ENCODE results near the gene NUP188.

The NUP188 gene, protein sequence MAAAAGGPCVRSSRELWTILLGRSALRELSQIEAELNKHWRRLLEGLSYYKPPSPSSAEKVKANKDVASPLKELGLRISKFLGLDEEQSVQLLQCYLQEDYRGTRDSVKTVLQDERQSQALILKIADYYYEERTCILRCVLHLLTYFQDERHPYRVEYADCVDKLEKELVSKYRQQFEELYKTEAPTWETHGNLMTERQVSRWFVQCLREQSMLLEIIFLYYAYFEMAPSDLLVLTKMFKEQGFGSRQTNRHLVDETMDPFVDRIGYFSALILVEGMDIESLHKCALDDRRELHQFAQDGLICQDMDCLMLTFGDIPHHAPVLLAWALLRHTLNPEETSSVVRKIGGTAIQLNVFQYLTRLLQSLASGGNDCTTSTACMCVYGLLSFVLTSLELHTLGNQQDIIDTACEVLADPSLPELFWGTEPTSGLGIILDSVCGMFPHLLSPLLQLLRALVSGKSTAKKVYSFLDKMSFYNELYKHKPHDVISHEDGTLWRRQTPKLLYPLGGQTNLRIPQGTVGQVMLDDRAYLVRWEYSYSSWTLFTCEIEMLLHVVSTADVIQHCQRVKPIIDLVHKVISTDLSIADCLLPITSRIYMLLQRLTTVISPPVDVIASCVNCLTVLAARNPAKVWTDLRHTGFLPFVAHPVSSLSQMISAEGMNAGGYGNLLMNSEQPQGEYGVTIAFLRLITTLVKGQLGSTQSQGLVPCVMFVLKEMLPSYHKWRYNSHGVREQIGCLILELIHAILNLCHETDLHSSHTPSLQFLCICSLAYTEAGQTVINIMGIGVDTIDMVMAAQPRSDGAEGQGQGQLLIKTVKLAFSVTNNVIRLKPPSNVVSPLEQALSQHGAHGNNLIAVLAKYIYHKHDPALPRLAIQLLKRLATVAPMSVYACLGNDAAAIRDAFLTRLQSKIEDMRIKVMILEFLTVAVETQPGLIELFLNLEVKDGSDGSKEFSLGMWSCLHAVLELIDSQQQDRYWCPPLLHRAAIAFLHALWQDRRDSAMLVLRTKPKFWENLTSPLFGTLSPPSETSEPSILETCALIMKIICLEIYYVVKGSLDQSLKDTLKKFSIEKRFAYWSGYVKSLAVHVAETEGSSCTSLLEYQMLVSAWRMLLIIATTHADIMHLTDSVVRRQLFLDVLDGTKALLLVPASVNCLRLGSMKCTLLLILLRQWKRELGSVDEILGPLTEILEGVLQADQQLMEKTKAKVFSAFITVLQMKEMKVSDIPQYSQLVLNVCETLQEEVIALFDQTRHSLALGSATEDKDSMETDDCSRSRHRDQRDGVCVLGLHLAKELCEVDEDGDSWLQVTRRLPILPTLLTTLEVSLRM (N-terminal part only)

DNA sequence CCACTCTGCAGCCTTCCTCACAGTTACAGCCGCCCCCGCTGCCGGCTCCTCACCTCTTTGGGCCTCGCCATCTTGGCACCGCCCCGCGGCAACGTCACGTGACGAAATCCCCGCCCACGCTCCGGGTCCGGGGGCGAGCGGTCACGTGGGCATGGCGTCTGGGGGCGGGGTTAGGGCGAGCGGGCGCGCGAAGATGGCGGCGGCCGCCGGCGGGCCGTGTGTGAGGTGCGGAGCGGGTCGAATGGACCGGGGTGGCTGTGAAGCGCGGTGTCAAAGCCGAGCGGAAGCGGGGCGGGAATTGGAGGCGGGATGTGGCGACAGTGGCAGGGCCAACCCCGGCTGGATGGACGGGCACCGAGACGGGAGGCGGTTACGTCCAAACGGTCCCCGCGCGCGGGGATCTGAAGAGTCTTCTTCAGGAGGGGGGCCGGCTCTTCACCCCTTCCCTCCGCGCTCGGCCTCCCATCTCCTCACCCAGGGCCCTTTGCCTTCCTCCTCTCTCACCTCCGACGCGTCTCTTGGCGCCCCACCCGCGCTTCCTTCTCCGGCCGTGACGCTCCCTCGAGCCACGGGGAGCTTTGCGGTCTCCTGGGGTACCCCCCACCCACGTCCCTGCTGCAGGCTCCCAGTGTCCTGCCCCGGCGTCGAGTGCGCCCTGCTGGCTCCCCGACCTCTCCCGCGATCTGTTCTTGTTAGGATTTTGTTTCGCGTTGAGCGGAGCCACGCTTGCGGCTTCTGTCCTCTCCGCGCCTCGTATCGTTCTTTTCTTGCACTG lies at the start of gene NUP188, which contains the start of gene DOLK:
Gene NUP188, plus strand, starts transcription at position 173 of the 775 bp plus-strand sequence. Its CDS starts 21 bp downstream, at position 194.
Gene DOLK, minus strand, starts transcription at position 77 of the 775 bp plus-strand sequence. CDS start 300 bp downstream, outside the sequence.
- peak; percentile 100 for DNase-seq (ENCODE audit: low spot score)

DNA sequence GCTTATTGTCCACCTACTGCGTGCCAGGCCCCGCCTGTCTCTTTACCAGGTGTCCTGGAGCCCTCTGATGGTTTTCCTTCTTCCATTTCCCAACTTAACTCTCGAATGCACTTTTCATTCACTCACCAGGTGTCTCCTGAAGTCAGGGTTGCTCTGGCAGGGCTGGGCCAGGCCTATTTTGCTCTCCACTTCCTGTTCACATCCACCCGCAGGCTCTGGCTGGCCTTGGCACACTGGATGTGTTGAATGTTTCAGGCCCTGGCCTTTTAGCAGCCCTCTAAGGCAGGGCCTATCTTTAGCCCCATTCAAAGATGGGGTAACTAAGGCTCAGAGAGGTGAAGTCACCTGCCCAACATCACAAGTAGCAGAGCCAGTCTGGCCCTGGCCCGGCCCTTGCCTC lies 49.1 kb upstream of the NUP188 start:
- no peak for DNase-seq (ENCODE audit: low spot score)

DNA sequence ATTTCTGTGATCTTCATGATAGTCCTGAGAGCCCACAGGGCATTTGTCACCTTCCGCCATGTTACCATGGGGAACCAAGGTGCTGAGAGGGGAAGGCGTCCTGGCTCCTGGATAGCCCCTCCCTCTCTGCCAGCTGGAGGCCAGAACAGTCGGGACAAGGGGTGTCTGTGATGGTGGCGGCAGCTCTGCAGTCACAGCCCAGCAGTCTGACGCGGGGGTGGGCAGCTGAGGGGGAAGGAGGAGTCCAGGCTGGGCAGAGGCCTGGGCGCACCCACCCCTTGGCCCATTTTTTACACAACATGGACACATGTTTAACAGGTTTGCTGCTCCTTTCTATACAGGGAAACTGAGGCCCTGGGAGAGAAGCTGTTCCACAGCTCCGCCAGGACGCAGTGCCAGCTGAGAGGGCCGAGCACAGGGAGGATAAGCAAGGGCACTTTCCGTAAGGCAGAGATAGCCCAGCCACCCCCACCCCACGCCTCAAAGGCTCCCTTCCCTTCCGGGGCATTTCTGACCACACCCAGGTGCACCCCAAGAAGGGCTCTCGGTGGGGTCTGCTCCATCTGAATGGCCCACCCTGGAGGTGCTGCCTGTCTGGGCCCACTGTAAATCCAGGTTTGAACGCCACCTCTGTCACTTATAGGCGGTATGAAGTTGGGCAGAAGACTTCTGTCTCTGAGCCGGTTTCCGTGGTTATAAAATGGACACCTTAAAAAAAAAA lies 48.5 kb upstream of the NUP188 start:
- no peak for DNase-seq (ENCODE audit: low spot score)

DNA sequence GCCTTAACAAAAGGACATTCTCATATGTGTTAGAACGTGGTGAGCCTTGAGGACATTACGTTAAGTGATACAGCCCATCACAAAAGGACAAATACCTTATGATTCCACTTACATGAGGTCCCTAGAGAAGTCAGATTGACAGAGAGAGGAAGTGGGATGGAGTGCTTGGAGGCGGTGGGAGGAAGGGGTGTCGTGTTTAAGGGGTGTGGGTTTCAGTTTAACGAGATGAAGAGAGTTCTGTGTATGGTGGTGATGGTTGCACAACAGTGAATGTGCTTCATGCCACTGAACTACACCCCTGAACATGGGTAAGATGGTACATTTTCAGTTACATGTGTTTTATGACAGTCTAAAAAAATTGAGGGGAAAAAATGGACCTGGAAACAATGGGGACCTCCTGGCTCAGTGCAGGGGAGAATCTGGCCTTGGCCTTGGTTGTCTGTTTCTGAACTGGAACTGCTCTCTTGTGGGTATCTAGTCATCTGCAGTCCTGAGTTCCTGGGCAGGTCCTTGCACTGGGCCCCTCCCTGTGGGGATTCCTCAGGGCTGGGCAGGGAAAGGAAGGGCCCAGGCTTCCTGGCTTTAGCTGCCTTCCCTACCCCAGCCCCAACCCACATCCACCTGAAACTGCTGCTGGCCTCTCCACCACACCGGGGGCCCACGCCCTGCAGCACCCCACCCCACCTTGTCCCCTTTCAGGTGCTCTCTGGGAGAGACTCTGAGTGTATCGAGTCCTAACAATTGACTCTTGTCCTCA lies 47.8 kb upstream of the NUP188 start:
- DNase-seq (ENCODE audit: low spot score): peak; percentile 31

DNA sequence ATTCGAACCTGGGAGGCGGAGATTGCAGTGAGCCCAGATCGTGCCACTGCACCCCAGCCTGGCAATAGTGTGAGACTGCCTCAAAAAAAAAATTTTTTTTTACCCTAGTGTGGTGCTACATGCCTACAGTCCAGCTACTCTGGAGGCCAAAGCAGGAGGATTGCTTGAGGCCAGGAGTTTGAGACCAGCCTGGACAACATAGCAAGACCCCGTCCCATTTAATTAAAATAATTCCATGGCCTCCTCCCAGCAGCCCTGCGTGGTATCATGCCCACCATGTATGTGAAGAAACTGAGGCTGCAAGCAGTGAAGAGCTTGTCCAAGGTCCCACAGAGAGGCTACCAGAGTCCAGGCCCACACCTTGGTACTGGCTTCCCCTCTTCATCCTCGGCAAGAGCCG lies 46.1 kb upstream of the NUP188 start:
- DNase-seq (ENCODE audit: low spot score): no peak

DNA sequence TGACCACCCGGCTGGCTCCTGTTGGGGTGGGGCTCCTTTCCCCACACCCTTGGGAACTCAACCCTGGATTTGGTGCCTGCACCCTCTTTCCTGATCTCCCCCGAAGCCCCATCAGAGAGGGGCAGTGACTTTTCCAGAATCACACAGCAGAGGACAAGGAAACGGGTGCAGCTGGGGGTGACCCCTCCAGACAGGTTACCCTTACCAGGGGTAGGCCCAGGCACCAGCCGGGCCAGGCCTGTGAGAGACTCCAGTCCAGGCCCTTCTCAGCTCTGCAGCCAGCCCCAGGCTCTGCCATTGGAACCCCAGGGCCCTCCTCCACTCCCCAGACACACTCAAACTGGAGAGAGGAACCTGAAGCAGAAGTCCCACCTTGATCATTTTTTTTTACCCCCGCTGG lies 45.7 kb upstream of the NUP188 start:
- no peak for DNase-seq (ENCODE audit: low spot score)

DNA sequence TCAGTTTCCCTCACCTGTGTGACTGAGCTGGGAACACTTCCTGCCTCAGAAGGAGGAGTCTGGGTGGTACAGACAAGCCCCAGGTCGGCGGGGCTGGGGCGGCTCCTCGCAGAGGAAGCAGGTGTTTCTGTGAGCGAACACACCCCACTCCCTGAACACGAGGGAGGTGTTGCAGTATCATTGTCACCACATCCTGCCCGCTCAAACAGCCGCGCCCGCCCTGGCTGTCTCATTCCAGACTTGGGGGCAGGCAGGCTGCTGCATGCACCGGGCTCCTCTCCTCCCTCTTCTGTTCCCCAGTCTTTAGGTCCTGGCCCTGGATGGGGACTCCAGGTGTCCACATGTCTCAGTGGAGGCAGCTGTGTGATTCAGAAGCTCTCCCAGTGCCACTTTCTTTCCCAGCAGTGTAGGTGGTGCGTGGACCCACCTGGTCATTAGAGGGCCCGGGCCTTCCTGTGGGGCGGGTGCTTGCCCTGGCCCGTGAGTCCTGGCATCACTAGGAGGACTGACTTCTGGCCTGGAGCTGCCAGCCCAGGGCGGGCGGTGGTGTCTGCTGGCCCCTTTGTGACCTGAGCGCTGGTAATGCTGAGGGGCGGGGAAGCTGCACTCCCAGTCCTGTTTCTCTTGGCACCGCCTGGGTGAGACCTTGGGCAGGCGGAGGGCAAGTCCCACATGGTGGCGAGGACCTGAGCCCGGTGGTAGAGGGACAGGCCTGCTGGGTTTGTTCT lies 45.0 kb upstream of the NUP188 start:
- no peak for DNase-seq (ENCODE audit: low spot score)

DNA sequence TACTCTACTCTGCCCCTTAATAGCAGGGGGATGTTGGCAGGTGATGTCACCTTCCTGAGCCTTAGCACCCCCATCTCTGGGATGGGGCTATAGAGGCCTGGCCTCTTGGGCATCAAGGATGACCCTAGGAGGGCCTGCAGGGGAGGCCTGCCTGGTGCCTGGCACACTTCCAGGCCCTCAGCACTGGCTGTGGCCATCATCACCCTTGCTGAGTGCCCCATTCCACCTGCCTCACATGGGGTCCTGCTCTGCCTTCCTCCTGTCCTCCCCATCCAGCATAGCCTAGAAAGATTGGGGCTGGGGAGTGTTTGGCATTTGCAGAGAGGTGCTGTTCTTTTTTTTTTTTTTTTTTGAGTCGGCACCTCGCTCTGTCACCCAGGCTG lies 44.4 kb upstream of the NUP188 start:
- no peak for DNase-seq (ENCODE audit: low spot score)

DNA sequence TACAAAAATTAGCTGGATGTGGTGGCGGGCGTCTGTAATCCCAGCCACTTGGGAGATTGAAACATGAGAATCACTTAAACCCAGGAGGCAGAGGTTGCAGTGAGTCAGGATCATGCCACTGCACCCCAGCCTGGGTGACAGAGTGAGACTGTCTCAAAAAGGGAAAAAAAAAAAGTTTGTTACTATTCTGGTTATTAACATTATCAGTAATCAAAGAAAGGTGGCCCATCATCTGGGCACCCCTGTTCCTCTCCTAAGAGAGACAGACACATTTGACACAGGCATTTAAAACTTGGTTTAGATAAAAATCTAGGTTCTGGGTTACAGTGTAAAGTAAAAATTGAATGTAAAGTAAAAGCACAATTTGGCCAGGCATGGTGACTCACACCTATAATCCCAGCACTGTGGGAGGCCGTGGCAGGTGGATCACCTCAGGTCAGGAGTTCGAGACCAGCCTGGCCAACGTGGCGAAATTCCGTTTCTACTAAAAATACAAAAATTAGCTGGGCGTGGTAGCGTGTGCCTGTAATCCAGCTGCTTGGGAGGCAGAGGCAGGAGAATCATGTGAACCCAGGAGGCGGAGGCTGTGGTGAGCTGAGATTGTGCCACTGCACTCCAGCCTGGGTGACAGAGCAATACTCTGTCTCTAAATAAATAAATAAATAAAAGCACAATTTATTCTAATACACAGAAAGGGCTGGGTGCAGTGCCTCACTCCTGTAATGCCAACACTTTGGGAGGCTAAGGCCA lies 43.5 kb upstream of the NUP188 start:
- no peak for DNase-seq (ENCODE audit: low spot score)

DNA sequence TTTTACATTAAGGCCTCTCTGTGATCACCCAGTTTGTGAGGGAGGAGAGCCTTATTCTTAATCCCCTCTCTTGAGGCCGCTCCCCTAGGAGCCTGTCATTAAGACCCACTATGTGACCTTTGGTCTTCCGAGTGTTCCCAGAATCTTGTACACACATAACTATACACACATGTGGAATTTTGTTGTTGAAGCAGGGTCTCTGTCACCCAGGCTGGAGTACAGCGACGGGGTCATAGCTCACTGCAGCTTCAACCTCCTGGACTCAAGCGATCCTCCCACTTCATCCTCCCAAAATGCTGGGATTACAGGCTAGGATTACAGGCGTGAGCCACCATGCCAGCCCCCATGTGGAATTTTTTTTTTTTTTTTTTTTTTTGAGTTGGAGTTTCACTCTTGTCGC lies 41.5 kb upstream of the NUP188 start:
- DNase-seq (ENCODE audit: low spot score): no peak

DNA sequence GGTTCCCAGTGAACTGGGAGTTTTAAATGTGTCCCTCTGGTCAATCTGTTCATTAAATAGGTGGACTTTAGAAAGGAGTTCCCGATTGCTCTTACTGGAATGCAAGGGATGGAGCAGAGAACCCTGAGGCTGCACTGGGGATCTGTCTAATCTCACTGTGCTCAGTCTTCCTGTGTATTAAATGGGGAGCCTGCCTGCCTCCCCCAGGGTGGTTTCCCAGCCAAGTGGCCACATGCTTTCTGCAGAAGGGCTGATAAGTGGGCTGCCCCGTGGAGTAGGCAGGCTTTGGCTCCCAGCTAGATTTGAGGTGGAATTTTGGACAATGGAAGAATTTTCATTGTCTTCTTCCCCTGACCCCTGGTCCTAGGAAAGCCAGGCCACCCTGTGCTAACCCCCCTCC lies 40.8 kb upstream of the NUP188 start:
- DNase-seq (ENCODE audit: low spot score): no peak

DNA sequence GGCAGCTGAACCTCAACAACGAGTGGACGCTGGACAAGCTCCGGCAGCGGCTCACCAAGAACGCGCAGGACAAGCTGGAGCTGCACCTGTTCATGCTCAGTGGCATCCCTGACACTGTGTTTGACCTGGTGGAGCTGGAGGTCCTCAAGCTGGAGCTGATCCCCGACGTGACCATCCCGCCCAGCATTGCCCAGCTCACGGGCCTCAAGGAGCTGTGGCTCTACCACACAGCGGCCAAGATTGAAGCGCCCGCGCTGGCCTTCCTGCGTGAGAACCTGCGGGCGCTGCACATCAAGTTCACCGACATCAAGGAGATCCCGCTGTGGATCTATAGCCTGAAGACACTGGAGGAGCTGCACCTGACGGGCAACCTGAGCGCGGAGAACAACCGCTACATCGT lies 39.1 kb upstream of the NUP188 start:
- no peak for DNase-seq (ENCODE audit: low spot score)

DNA sequence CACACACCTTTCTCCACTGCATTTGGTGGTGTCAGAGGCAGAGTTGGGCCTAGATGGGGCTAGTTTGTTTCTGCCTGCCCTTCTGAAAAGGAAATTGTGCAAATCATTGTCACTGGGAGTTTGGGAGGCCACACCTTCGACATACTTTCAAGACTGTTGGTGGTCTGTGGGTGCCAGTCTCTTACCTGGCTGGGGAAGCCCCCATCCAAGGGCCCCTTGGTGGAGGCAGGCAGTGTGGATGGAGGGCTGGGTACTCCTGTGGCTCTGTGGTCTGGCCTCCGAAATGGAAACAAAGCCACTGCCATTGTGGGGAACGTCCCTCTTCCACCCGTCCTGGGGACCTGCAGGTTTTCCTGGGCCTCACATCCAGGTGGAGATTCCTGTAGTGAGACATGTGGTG lies 37.6 kb upstream of the NUP188 start:
- no peak for DNase-seq (ENCODE audit: low spot score)

DNA sequence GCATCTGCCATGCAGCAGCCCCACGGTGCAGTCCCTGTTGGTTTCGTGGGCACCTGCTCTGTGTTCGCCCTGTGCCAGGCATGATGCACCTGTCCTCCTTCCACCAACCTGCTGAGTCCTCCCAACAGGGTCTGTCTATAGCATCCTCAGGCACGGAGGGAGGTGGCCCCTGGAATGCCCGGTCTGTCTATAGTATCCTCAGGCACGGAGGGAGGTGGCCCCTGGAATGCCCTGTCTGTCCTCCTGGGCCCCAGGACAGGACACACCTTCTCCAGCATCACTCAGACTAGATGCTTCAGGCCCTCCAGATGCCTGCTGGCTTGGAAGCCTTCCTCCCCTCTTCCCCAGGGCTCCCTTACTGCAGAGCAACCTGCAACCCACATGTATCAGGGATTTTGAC lies 36.6 kb upstream of the NUP188 start:
- DNase-seq (ENCODE audit: low spot score): no peak

DNA sequence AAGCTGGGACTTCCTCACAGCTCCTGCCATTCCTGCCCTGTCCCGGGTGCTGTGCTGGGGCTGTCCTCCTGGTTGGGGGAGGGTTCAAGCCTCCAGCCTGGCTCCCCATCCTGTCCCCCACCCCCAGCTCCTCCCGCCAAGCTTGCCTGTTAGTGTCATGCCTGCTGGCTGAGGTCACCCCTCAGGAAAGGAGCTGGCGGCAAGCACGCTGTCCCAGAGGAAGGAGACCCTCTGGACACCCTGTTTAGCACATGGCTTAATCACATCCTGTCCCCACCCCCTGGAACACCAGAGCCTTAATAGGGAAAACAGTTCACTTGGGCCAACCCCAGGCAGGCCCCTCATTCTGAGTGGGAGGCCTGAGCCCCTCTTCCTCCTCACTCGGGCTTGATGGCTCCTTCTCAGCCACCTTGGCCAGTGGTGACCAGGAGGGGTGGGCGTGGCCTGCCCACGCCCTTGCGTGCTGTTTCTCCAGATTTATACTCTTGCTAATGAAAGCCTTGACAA lies 35.9 kb upstream of the NUP188 start:
- DNase-seq (ENCODE audit: low spot score): peak; percentile 69

DNA sequence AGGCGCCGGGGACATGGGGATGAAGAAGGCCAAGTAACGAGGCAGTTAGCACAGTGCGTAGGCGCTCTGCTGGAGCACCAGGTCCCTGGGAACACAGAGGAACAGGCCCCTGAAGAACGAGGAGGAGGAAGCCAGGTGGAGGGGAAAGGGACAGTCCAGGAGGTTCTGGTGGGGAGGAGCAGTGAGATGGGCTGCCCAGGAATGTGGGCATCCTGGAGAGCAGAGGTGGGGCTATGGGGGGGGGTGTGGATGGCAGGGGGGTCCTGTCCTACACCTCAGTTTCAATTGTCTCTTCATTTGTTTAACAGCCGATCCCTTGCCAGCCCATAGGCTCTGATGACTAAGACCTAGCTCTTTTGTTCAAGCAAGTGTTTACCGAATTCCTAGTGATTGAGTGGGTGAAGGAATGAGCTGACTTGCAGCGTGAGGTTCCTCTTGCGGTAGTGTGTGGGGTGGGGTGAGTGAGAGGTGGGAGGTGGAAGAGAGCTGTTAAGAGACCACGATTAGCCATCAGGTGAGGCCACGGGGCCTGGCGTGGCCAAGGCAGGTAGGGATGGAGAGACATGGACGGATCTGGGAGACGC lies 35.1 kb upstream of the NUP188 start:
- DNase-seq (ENCODE audit: low spot score): peak; percentile 78

DNA sequence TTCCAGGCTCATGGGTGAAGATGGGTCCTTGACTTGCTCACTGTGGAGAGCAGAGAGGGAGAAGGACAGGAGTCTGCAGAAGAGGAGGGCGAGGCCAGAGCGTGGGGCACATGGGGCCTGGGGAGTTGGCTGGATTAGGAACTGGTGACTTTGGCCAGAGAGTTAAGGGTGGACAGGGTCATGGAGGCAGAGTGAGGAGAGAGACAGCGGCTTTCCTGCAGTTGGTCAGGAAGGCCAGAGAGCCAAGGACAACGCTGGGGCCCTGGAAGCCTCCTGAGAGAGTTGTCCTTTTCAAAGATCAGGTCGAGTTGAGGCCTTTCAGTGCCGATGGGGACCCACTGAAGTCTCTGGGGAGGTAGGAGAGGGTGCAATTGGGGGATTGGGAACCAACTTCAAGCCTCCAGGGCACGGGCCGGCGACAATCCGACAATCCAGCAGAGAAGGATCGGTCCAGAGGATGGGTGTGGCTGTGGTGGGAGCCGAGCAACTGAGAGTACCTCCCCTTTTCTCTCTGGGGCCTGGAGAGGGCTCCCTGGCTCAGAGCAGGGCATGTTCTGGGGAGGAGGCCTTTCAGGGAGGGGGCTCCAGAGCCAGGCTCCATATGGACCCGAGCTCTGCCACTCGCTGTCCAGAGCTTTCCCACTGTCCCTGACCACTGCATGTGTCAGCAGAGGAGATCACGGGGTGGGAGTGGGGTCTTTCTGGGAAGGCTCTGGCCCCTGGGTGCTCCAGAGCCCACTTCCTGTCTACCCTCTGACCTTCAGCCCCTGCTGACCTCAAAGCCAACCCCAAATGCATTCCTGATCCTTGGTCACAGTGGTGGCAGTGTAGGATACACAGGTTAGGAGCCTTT lies 34.2 kb upstream of the NUP188 start:
- DNase-seq (ENCODE audit: low spot score): peak; percentile 44
